Kidney tubule cell (primary cell): ENCODE data around the gene GGPS1.
"Not testable (repeated sequence)": the region's sequence is repeated elsewhere in the genome, so short reads cannot be mapped to it uniquely, and the experiment has no call there.

Source experiments
- DNase-seq: peaks from one replicate; pipeline ENCODE4 v3.0.0-alpha.2; 2018; ENCODE audit warnings: low spot score

Gene GGPS1

GRCh38 chr1:235339746-235340145, 11.4 kb downstream of the GGPS1 start:
- DNase-seq, result no peak

- DNase-seq, result no peak
These were observed 13.0 kb downstream of the GGPS1 start for GRCh38 chr1:235341334-235341733.

DNA sequence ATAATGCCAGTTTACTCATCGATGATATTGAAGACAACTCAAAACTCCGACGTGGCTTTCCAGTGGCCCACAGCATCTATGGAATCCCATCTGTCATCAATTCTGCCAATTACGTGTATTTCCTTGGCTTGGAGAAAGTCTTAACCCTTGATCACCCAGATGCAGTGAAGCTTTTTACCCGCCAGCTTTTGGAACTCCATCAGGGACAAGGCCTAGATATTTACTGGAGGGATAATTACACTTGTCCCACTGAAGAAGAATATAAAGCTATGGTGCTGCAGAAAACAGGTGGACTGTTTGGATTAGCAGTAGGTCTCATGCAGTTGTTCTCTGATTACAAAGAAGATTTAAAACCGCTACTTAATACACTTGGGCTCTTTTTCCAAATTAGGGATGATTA, 13.7 kb downstream of the GGPS1 start:
- no peak for DNase-seq

GRCh38 chr1:235342471-235342870, 14.1 kb downstream of the GGPS1 start:
- DNase-seq, result no peak

GRCh38 chr1:235343726-235344125, 15.4 kb downstream of the GGPS1 start:
- no peak for DNase-seq

DNA sequence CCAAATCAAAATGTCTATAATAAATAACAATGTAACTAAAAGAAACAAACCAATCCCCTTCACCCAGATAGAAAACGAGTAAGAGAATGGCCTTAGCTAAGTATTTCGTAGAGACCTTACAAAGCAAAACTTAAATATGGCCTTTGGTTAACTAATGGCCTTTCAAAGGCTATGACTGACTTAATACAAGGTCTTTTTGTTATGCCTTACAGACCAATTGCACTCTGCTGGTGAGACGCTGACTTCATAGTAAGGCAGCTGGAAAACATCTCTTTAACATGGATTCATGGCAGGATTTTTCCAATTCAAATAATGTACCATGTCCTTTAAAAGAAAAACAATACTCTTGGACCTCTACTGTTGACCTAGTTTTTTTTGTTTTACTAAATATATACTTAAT, 23.1 kb downstream of the GGPS1 start:
- DNase-seq, result no peak

- no peak for DNase-seq
These were observed 23.5 kb downstream of the GGPS1 start for GRCh38 chr1:235351898-235352297.

DNA sequence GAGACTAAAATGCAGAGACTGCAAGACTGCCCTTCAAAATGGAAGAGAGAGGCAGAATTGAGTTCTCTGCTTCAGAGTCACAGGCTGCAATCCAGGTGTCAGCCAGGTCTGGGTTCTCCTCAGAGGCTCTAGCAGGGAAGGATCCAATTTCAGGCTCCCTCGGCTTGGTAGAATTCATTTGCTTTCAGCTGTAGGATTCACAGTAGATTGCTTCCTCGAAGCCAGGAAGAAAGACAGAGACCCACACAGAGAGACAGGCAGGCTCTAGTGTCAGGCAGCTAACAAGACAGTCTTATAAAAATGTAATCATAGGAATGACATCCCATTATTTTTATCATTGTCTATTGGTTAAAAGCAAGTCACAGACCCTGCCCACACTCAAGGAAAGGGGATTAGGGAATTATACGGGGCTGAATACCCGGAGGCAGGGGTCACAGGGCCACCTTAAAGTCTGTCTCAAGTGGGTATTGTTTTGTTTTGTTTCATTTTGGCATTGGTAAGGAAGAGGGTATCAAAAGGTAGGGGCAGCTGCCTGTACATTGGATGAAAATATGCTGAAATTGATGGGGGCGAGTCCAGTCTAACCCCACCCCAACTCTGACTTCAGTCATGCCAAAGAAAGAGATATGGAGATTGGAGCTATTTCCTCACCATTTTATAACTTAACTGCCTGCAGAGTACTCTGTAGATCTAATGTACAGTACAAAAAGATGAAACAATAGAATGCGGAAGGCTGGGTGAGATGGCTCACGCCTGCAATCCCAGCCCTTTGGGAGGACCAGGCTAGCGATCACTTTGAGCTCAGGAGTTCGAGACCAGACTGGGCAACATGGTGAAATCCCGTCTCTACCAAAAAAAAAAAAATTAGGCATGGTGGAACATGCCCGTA, 29.4 kb downstream of the GGPS1 start:
- DNase-seq, result no peak

- no peak for DNase-seq
These were observed 30.5 kb downstream of the GGPS1 start for GRCh38 chr1:235358899-235359298.

DNA sequence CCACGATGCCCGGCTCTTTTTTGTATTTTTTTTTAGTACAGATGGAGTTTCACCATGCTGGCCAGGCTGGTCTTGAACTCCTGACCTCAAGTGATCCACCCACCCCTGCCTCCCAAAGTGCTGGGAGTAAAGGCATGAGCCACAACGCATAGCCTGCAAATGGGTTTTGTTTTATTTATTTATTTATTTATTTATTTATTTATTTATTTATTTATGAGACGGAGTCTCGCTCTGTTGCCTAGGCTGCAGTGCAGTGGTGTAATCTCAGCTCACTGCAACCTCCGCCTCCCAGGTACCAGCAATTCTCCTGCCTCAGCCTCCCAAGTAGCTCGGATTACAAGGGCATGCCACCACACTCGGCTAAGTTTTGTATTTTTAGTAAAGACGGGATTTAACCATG, 35.8 kb downstream of the GGPS1 start:
- DNase-seq, result not testable (repeated sequence)

GRCh38 chr1:235366286-235366685, 37.9 kb downstream of the GGPS1 start:
- DNase-seq, result no peak

DNA sequence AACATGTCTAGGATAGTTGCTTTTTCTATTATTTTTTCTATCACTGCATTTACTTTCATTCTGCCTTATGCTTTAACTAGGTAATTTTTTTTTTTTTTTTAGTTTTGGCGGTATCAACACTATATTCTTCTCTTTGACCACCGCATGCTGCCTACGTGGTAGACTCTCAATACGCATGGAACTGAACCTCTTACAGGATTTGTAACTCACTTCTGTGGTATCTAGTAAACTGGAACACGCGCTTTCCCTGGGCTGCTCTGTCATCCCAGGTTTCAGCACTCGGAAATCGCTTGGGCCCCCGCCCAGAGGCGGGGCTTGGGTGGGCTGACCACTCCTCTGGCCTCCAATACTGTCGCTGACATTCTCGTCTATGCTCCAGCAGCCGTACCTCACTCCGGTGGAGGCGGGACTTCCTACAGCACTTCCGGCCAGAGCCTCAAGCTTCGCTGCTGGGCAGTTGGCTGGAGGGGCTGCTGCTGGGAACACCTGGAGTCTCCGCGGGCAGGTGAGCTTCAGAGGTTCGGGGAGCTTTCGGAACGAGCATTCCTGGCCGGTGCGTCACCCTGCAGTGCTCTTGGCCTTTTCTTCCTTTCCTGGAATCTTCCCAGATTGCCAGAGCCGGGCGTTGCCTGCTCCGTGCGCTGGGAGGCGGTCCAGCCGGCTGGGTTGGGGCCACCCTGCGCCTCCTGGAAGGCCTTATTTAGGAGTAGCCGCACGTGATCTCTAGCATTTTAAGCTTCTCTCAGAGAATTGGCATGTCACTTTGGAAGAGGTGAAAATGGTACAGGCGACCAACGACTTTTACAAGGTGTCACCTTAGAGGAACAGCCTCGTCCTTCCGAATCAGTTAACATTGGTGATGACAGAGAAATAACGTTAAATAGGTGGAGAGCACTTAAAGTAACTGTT, 38.9 kb downstream of the GGPS1 start, which contains the start of gene TBCE:
Gene TBCE, plus strand, starts transcription at position 428 of the 909 bp plus-strand sequence. CDS start 12,623 bp downstream, outside the sequence.
- peak; percentile 99 for DNase-seq

DNA sequence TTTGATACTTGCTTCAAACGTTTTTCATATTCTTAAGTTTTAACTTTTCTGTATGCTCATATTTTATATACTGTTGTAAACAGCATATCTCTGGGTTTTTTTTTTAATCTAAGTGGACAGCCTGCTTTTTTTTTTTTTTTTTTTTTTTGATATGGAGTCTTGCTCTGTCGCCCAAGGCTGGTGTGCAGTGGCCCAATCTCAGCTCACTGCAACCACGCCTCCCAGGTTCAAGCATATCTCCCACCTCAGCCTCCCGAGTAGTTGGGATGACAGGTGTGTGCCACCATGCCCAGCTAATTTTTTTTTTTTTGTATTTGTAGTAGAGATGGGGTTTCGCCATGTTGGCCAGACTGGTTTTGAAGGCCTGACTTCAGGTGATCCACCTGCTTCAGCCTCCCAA, 40.1 kb downstream of the GGPS1 start:
- no peak for DNase-seq

DNA sequence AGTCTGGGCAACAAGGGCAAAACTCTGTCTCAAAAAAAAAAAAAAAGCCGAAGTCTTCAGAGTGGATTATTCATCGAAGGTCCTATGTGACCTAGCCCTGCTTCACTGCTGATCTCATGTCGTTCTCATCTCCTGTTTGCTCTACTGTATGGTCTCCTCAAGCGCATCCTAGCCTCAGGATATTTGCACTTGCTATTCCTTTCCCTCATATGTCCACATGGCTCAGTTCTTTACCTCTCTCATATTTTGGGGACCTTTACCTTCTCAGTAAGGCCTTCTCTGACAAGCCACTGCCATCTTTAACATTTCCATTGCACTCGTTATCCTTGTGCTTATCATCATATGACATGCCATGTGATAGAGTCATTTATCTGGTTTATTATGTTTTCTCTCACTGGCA, 41.4 kb downstream of the GGPS1 start:
- DNase-seq, result no peak

DNA sequence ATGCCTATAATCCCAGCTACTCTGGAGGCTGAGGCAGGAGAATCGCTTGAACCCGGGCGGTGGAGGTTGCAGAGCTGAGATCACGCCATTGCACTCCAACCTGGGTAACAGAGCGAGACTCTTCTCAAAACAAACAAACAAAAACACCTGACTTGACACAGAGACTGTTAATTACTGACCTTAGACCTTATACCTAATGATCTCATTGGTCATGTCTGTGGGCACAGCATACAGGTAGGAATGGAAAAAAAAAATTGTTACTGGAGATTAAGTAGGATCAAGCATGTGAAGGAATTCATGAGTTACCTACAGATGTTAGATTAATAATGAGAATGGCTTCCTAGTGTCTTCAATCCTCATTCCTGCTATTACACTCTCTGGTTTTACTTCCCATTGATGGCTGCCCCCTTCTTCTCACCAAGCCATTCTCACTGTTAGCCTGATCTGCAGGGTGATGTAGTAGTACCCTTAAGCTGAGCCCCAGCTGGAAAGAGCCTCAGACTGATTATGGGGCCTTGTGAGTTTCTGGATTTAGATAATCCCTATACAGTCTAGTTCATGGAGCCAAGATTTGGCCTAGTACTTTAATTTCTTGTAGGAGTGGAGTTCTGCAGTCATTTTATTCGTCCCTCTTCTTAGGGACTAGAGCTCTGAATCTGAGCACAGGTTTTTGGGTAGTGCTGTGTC, 47.7 kb downstream of the GGPS1 start:
- no peak for DNase-seq

- not testable (repeated sequence) for DNase-seq
These were observed 49.9 kb downstream of the GGPS1 start for GRCh38 chr1:235378134-235378735.

DNA sequence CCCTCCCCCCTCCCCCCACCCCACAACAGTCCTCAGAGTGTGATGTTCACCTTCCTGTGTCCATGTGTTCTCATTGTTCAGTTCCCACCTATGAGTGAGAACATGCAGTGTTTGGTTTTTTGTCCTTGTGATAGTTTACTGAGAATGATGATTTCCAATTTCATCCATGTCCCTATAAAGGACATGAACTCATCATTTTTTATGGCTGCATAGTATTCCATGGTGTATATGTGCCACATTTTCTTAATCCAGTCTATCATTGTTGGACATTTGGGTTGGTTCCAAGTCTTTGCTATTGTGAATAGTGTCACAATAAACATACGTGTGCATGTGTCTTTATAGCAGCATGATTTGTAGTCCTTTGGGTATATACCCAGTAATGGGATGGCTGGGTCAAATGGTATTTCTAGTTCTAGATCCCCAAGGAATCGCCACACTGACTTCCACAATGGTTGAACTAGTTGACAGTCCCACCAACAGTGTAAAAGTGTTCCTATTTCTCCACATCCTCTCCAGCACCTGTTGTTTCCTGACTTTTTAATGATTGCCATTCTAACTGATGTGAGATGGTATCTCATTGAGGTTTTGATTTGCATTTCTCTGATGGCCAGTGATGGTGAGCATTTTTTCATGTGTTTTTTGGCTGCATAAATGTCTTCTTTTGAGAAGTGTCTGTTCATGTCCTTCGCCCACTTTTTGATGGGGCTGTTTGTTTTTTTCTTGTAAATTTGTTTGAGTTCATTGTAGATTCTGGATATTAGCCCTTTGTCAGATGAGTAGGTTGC, 53.8 kb downstream of the GGPS1 start:
- DNase-seq, result not testable (repeated sequence)

GRCh38 chr1:235385633-235386032, 57.3 kb downstream of the GGPS1 start:
- not testable (repeated sequence) for DNase-seq

- DNase-seq, result peak; percentile 41
These were observed 63.5 kb downstream of the GGPS1 start for GRCh38 chr1:235391874-235392273.
